ENCODE data around the gene GDPD3. TPM values are rescaled to one million over a fixed set of nuclear protein-coding genes. Genes with fewer than 3 reads are reported as not detected.

The GDPD3 gene
- total and polyA plus RNA-seq, 2 of the 13 experiments (the other 11 are each of a cell fraction or from before 2014, with no cell fraction given): 18.7 to 20.6 TPM

DNA sequence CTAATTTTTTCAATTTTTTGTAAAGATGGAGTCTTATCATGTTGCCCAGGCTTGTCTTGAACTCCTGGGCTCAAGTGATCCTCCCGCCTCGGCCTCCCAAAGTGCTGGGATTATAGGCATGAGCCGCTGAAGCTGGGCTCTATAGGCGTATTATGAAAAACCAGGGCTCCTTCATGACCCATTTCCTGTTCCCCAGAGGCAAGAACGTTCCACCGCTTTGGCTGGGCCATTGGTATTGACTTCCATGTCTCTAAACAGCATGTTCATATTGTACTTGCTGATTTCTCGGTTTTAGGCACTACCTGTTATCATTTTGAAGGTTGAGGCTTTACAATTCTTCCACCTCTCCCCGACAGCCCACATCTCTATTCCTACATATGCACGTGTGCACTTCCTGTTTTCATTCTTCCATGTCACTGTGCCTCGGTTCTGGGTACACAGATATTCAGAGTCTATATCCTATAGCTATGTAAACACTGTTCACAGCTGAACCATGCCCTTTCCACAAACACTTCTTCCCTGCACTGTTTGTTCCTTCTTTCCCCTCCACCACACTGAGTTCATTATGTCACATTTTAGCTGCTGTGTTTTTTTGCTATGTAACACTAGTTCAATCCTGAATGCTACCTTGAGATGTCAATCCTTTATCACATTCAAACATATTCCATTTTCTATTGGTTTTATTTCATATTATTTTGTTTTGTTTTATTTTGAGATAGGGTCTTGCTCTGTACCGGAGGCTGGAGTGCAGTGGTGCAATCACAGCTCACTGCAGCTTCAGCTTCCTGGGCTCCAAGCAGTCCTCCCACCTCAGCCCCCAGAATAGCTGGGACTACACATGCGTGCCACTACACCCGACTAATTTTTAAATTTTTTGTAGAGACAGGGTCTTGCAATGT, 26.5 kb upstream of the GDPD3 start (continued):
- TF ChIP-seq GATA4 (IDR thresholded peaks at IDR 0.05; ENCODE audit: borderline replicate concordance, low read depth) (no peak; the same call in 1 of the 2 replicates), MAFK (conservative IDR thresholded peaks at IDR 0.05 in 1 of 2, IDR thresholded peaks at IDR 0.05 in 1 of 2; ENCODE audit: low read length in 2 of 2) (no peak), HBP1 (CRISPR knock-in tag; IDR thresholded peaks at IDR 0.05; ENCODE audit: low read depth) (no peak; the same call in 1 of the 2 replicates), ZNF496 (CRISPR knock-in tag; IDR thresholded peaks at IDR 0.05; ENCODE audit: insufficient replicate concordance) (no peak), SATB2 (CRISPR knock-in tag; IDR thresholded peaks at IDR 0.05) (no peak), CCAR2 (optimal IDR thresholded peaks at IDR 0.05; ENCODE audit: low read depth, low read length) (no peak), ZBTB7A (CRISPR knock-in tag; IDR thresholded peaks at IDR 0.05) (peak; percentile 39; the same call in 1 of the 2 replicates), KAT2B (IDR thresholded peaks at IDR 0.05; ENCODE audit: borderline replicate concordance, low read depth, low read length) (no peak), SPEN (CRISPR knock-in tag; IDR thresholded peaks at IDR 0.05; ENCODE audit: low read depth) (no peak; the same call in 1 of the 2 replicates), HNF4G (IDR thresholded peaks at IDR 0.05; ENCODE audit: borderline replicate concordance, low read depth, low read length) (peak; percentile 80; the same call in 1 of the 2 replicates), HNF4G (CRISPR knock-in tag; IDR thresholded peaks at IDR 0.05; ENCODE audit: borderline replicate concordance, low read depth) (peak; percentile 67), ZSCAN29 (CRISPR knock-in tag; conservative IDR thresholded peaks at IDR 0.05) (0 out of 2 replicates have a peak, but pooled peaks have one; percentile 25), DZIP1 (CRISPR knock-in tag; IDR thresholded peaks at IDR 0.05) (no peak), SNAPC5 (CRISPR knock-in tag; IDR thresholded peaks at IDR 0.05; ENCODE audit: borderline replicate concordance) (peak; percentile 19; the same call in 1 of the 2 replicates), KDM5A (IDR thresholded peaks at IDR 0.05; ENCODE audit: borderline replicate concordance, low read length) (no peak; the same call in 1 of the 2 replicates), PRMT3 (CRISPR knock-in tag; IDR thresholded peaks at IDR 0.05; ENCODE audit: borderline replicate concordance, low read depth) (no peak)
- TF ChIP-seq, protein P1, sequence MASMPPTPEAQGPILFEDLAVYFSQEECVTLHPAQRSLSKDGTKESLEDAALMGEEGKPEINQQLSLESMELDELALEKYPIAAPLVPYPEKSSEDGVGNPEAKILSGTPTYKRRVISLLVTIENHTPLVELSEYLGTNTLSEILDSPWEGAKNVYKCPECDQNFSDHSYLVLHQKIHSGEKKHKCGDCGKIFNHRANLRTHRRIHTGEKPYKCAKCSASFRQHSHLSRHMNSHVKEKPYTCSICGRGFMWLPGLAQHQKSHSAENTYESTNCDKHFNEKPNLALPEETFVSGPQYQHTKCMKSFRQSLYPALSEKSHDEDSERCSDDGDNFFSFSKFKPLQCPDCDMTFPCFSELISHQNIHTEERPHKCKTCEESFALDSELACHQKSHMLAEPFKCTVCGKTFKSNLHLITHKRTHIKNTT (CRISPR knock-in tag; IDR thresholded peaks at IDR 0.05): no peak
- TF ChIP-seq, protein P2, sequence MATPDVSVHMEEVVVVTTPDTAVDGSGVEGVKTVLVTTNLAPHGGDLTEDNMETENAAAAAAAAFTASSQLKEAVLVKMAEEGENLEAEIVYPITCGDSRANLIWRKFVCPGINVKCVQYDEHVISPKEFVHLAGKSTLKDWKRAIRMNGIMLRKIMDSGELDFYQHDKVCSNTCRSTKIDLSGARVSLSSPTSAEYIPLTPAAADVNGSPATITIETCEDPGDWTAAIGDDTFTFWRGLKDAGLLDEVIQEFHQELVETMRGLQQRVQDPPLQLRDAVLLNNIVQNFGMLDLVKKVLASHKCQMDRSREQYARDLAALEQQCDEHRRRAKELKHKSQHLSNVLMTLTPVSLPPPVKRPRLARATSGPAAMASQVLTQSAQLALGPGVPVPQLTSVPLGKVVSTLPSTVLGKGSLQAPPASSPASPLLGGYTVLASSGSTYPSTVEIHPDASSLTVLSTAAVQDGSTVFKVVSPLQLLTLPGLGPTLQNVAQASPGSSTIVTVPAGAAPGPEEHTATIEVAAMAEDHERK (CRISPR knock-in tag; IDR thresholded peaks at IDR 0.05; ENCODE audit: low read depth): no peak

Data from HepG2 (cell line).